C4-2B (cell line): ENCODE data around the gene SLC12A9.

Experiments used
- CTCF ChIP-seq: fragments of 450-650 bp; conservative IDR thresholded peaks from 2 replicates; pipeline ENCODE4 v1.5.1; 2017; ENCODE audit warnings: mild to moderate bottlenecking
- ZFX ChIP-seq: fragments of 450-650 bp; IDR thresholded peaks from 2 replicates; pipeline ENCODE4 v1.6.1; 2017

- TF ChIP-seq CTCF (no peak), ZFX (no peak)
Measured at GRCh38 chr7:100824499-100825214, 27.9 kb upstream of the SLC12A9 start.
